ENCODE data around the gene MED19.

GRCh38 chr11:57728829-57729228, 16.8 kb upstream of the MED19 start:
- TF ChIP-seq POLR2AphosphoS5 (IDR thresholded peaks at IDR 0.05) (no peak), CTCF (IDR thresholded peaks at IDR 0.05) (no peak), POLR2A (IDR thresholded peaks at IDR 0.05) (no peak)

Measured in transverse colon (tissue), 4 donors.